ENCODE measurements around the gene GET4. TPM values are rescaled to one million over a fixed set of nuclear protein-coding genes. Genes with fewer than 3 reads are reported as not detected.

Gene GET4
- total and polyA plus RNA-seq, 2 of the 4 experiments (the other 2 are of a cell fraction): 11.3 to 30.9 TPM

DNA sequence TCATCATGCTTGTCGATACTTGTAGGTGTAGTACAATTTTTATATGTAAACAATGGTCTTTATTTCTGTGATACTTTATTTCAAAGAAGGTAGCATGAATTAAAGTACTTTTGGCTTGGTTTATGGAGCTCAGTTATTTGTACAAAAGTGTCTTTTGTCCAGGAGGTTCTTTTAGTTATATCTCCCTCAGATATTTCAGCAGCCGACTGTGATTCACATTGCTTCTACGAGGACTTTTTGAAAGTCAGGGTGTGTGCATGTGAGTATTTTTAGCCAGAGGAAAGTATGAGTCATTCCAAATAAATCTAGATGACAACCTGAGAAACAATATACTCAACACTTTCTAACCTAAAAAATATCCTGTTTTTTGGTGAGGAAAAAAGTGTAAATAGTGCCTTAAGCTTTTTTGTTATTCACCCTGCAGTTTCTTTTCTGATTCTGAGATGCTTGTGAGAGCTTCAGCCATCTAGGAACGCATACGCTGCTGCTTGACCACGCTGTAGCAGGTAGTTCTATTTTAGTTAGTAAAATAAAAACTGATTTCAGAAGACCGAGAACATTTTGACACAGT lies 44.7 kb upstream of the GET4 start (continued):
- TF ChIP-seq, protein P1, sequence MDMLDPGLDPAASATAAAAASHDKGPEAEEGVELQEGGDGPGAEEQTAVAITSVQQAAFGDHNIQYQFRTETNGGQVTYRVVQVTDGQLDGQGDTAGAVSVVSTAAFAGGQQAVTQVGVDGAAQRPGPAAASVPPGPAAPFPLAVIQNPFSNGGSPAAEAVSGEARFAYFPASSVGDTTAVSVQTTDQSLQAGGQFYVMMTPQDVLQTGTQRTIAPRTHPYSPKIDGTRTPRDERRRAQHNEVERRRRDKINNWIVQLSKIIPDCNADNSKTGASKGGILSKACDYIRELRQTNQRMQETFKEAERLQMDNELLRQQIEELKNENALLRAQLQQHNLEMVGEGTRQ (IDR thresholded peaks at IDR 0.05; ENCODE audit: low read depth, low read length): no peak
- TF ChIP-seq MAFK (IDR thresholded peaks at IDR 0.05; ENCODE audit: low read depth, low read length) (peak; percentile 26; the same call in 1 of the 2 replicates), RAD21 (IDR thresholded peaks at IDR 0.05; ENCODE audit: low read length) (peak; percentile 9; the same call in 1 of the 2 replicates)

Data from IMR-90 (cell line).